DND-41 (cell line): ENCODE results near the gene RBM46.
"Not testable (repeated sequence)": the region's sequence is repeated elsewhere in the genome, so short reads cannot be mapped to it uniquely, and the experiment has no call there.

ENCODE experiments used
- ATAC-seq: fragments of 200-7000 bp; cut with Tn5 transposase; 3 replicates; pipeline ENCODE4 v1.9.1; 2021; ENCODE audit warnings: low read depth; ENCODE audit not compliant: insufficient read depth
- DNase-seq: peaks from one replicate; pipeline ENCODE4 v3.0.0-alpha.2; 2020
- H2AFZ ChIP-seq: 2 replicates; pipeline ENCODE4 v1.6.0; 2012; ENCODE audit warnings: low read depth, low read length
- H3K27ac ChIP-seq: 2 replicates; pipeline ENCODE4 v1.5.1; 2012; ENCODE audit warnings: low read length, inconsistent platforms
- H3K27me3 ChIP-seq: fragments of 200-600 bp; sonication (generic); 2 replicates; pipeline ENCODE4 v1.6.0; 2012; ENCODE audit warnings: low read length, mild to moderate bottlenecking, inconsistent platforms; ENCODE audit not compliant: insufficient read depth, poor library complexity
- H3K36me3 ChIP-seq: 2 replicates; pipeline ENCODE4 v1.5.1; 2012; ENCODE audit warnings: low read length, inconsistent platforms; ENCODE audit not compliant: insufficient read depth
- H3K4me1 ChIP-seq: 2 replicates; pipeline ENCODE4 v1.5.1; 2012; ENCODE audit warnings: mild to moderate bottlenecking, low read length; ENCODE audit not compliant: insufficient read depth
- H3K4me2 ChIP-seq: 2 replicates; pipeline ENCODE4 v1.6.0; 2012; ENCODE audit warnings: mild to moderate bottlenecking, moderate library complexity, low read length, inconsistent platforms; ENCODE audit not compliant: insufficient read depth
- H3K4me3 ChIP-seq, 2 experiments: fragments of 200-600 bp in 1 of 2; shearing (Covaris generic) in 1 of 2; 2 replicates each; pipeline ENCODE4 v1.5.1; 2012 to 2016; ENCODE audit warnings: inconsistent platforms in 2 of 2, low read length in 2 of 2, mild to moderate bottlenecking in 2 of 2, low read depth in 1 of 2, moderate library complexity in 1 of 2
- H3K79me2 ChIP-seq: 2 replicates; pipeline ENCODE4 v1.6.0; 2012; ENCODE audit warnings: low read length, inconsistent platforms; ENCODE audit not compliant: insufficient read depth
- H3K9ac ChIP-seq: 2 replicates; pipeline ENCODE4 v1.6.0; 2012; ENCODE audit warnings: low read depth, mild to moderate bottlenecking, inconsistent platforms, low read length, moderate library complexity
- H3K9me3 ChIP-seq: 2 replicates; pipeline ENCODE4 v1.5.1; 2012; ENCODE audit warnings: low read length, moderate library complexity, mild to moderate bottlenecking, inconsistent platforms; ENCODE audit not compliant: insufficient read depth, severe bottlenecking
- H4K20me1 ChIP-seq: 2 replicates; pipeline ENCODE4 v1.6.0; 2012; ENCODE audit warnings: low read length; ENCODE audit not compliant: insufficient read depth
- CTCF ChIP-seq: IDR thresholded peaks from 2 replicates; pipeline ENCODE4 v1.5.1; 2012; ENCODE audit warnings: borderline replicate concordance, low read length, moderate library complexity, mild to moderate bottlenecking; ENCODE audit not compliant: poor library complexity, severe bottlenecking; ENCODE audit errors: extremely low read depth
- EZH2 ChIP-seq: IDR thresholded peaks from 3 replicates; pipeline ENCODE4 v1.6.1; 2012; ENCODE audit warnings: borderline replicate concordance, low read depth, mild to moderate bottlenecking, moderate library complexity, low read length, inconsistent platforms; ENCODE audit not compliant: severe bottlenecking

Gene RBM46

GRCh38 chr4:154868414-154869194, 87.5 kb downstream of the RBM46 start:
- no peak for ATAC-seq

GRCh38 chr4:154869301-154869700, 88.2 kb downstream of the RBM46 start:
- no peak overlapping the region for H3K4me3 ChIP-seq
- DNase-seq (no peak), ATAC-seq (no peak)
- H4K20me1 ChIP-seq = no peaks in the 10 kb centered on the region
- no peak overlapping the region for H3K27ac ChIP-seq
- no peak overlapping the region for H3K9ac ChIP-seq
- TF ChIP-seq CTCF (no peak), EZH2 (no peak)
- peaks cover 2% of the 10 kb centered on the region for H3K9me3 ChIP-seq
- H3K79me2 ChIP-seq = no peaks in the 10 kb centered on the region
- H3K36me3 ChIP-seq = no peaks in the 10 kb centered on the region
- H3K4me2 ChIP-seq = no peak overlapping the region
- no peak overlapping the region for H2AFZ ChIP-seq
- H3K4me1 ChIP-seq = no peaks in the 10 kb centered on the region
- no peaks in the 10 kb centered on the region for H3K27me3 ChIP-seq

More at GRCh38 chr4:154868414-154869194, 87.5 kb downstream of the RBM46 start:
- H3K4me3 ChIP-seq = no peak overlapping the region
- no peak overlapping the region for H2AFZ ChIP-seq
- H3K27ac ChIP-seq = no peak overlapping the region
- H3K36me3 ChIP-seq = no peaks in the 10 kb centered on the region
- H4K20me1 ChIP-seq = no peaks in the 10 kb centered on the region
- no peaks in the 10 kb centered on the region for H3K79me2 ChIP-seq
- H3K27me3 ChIP-seq = no peaks in the 10 kb centered on the region
- TF ChIP-seq EZH2 = no peak
- TF ChIP-seq CTCF = no peak
- peaks cover 2% of the 10 kb centered on the region for H3K9me3 ChIP-seq
- H3K4me1 ChIP-seq = no peaks in the 10 kb centered on the region
- no peak overlapping the region for H3K4me2 ChIP-seq
- DNase-seq = no peak
- H3K9ac ChIP-seq = no peak overlapping the region

GRCh38 chr4:154872198-154872597, 91.1 kb downstream of the RBM46 start:
- ATAC-seq = no peak
- H3K9ac ChIP-seq = no peak overlapping the region
- no peaks in the 10 kb centered on the region for H4K20me1 ChIP-seq
- TF ChIP-seq EZH2 = no peak
- TF ChIP-seq CTCF = no peak
- H3K9me3 ChIP-seq = peaks cover 2% of the 10 kb centered on the region
- H2AFZ ChIP-seq = no peak overlapping the region
- H3K36me3 ChIP-seq = no peaks in the 10 kb centered on the region
- no peak overlapping the region for H3K4me2 ChIP-seq
- no peak overlapping the region for H3K27ac ChIP-seq
- no peaks in the 10 kb centered on the region for H3K79me2 ChIP-seq
- DNase-seq = no peak
- no peak overlapping the region for H3K4me3 ChIP-seq
- no peaks in the 10 kb centered on the region for H3K27me3 ChIP-seq
- H3K4me1 ChIP-seq = no peaks in the 10 kb centered on the region

GRCh38 chr4:154874049-154874448, 93.0 kb downstream of the RBM46 start:
- H3K4me3 ChIP-seq = not testable (repeated sequence)

More at GRCh38 chr4:154874049-154874448, 93.0 kb downstream of the RBM46 start:
- H3K36me3 ChIP-seq, DNase-seq, H3K9me3 ChIP-seq, H3K4me2 ChIP-seq, H3K27ac ChIP-seq, H3K4me1 ChIP-seq, H3K79me2 ChIP-seq, H3K9ac ChIP-seq, H3K27me3 ChIP-seq, H2AFZ ChIP-seq, H4K20me1 ChIP-seq, ATAC-seq: not testable (repeated sequence)
